Gastrocnemius medialis (tissue), 4 donors: ENCODE data around the gene WSCD2.

ENCODE experiments used
- CTCF ChIP-seq, 5 experiments: fragments of 450-650 bp in 3 of 5; fragments of 200-600 bp in 2 of 5; sonication (generic) in 2 of 5; IDR thresholded peaks in 4 of 5; conservative IDR thresholded peaks in 1 of 5; 1 replicate in 4 of 5; 2 replicates in 1 of 5; pipeline ENCODE4 v1.5.1; 2016 to 2019; ENCODE audit warnings: antibody characterized with exemption in 5 of 5, mild to moderate bottlenecking in 3 of 5, moderate library complexity in 3 of 5
- POLR2A ChIP-seq, 2 donors: fragments of 450-650 bp; IDR thresholded peaks; one replicate each; pipeline ENCODE4 v1.6.1; 2017; ENCODE audit warnings: antibody characterized with exemption in 2 of 2, mild to moderate bottlenecking in 2 of 2, moderate library complexity in 2 of 2

DNA sequence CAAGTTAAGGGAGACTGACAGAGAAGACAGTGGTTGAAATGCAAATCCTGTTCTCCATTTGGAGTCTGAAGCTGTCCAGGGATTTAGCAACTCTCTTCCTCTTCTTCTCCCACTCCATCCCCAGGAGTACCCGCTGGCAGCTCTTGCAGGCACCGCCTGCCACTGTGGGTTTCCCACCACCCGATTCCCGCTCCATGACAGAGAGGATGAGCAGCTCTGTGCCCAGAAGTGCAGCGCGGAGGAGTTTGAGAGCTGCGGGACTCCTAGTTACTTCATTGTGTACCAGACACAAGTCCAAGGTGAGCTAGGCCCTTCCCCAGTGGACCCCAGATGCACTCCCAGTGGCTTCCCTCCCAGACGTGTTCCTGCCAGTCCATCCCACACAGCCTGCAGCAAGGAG is 97.8 kb downstream of the WSCD2 start:
- TF ChIP-seq CTCF (IDR thresholded peaks at IDR 0.05 in 4 of 5, conservative IDR thresholded peaks at IDR 0.05 in 1 of 5): no peak
- no peak for TF ChIP-seq POLR2A (IDR thresholded peaks at IDR 0.05)
